ENCODE results near the gene GNG12.

DNA sequence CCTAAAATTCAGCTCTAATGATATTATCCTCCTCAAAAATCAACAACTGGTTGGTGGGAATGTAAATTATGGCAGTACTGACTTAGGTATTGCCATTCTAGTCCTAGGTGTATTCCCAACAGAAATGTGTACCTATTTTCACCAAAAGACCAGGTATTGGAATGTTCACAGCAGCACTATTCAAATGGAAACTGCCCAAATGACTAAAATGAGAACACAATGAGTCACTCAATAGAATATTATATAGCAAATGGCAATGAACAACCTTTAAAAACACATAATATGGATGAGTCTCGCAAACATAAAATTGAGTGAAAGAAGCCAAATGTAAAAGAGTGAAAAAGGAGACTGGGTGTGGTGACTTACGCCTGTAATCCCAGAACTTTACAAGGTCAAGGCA, 103.4 kb downstream of the GNG12 start:
- TF ChIP-seq, protein P1, sequence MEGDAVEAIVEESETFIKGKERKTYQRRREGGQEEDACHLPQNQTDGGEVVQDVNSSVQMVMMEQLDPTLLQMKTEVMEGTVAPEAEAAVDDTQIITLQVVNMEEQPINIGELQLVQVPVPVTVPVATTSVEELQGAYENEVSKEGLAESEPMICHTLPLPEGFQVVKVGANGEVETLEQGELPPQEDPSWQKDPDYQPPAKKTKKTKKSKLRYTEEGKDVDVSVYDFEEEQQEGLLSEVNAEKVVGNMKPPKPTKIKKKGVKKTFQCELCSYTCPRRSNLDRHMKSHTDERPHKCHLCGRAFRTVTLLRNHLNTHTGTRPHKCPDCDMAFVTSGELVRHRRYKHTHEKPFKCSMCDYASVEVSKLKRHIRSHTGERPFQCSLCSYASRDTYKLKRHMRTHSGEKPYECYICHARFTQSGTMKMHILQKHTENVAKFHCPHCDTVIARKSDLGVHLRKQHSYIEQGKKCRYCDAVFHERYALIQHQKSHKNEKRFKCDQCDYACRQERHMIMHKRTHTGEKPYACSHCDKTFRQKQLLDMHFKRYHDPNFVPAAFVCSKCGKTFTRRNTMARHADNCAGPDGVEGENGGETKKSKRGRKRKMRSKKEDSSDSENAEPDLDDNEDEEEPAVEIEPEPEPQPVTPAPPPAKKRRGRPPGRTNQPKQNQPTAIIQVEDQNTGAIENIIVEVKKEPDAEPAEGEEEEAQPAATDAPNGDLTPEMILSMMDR (IDR thresholded peaks at IDR 0.05), result no peak
- no peak for TF ChIP-seq EP300 (IDR thresholded peaks at IDR 0.05)
